Loucy (cell line): Measurements from ENCODE around the gene LINGO1.

Experiments
- H2AFZ ChIP-seq: fragments of 200-600 bp; sonication (generic); 2 replicates; pipeline ENCODE4 v1.6.0; 2016; ENCODE audit warnings: antibody characterized with exemption, mild to moderate bottlenecking, low read length, moderate library complexity
- H3F3A ChIP-seq: fragments of 200-600 bp; 2 replicates; pipeline ENCODE4 v1.6.0; 2016; ENCODE audit warnings: antibody characterized with exemption, low read depth, mild to moderate bottlenecking
- H3K27me3 ChIP-seq: fragments of 200-600 bp; sonication (generic); 2 replicates; pipeline ENCODE4 v1.6.1; 2014; ENCODE audit warnings: low read length, mild to moderate bottlenecking; ENCODE audit not compliant: insufficient read depth, poor library complexity, severe bottlenecking
- H3K36me3 ChIP-seq: fragments of 200-600 bp; sonication (generic); 2 replicates; pipeline ENCODE4 v1.6.1; 2016; ENCODE audit warnings: low read length; ENCODE audit not compliant: insufficient read depth
- H3K4me1 ChIP-seq: fragments of 200-600 bp; sonication (generic); 2 replicates; pipeline ENCODE4 v1.5.1; 2014; ENCODE audit warnings: low read length, mild to moderate bottlenecking; ENCODE audit not compliant: insufficient read depth, poor library complexity, severe bottlenecking
- H3K4me2 ChIP-seq: fragments of 200-600 bp; sonication (generic); 2 replicates; pipeline ENCODE4 v1.6.0; 2014; ENCODE audit warnings: antibody characterized with exemption, low read length, low read depth, mild to moderate bottlenecking; ENCODE audit not compliant: poor library complexity, severe bottlenecking
- H3K4me3 ChIP-seq: fragments of 200-600 bp; sonication (generic); 2 replicates; pipeline ENCODE4 v1.5.1; 2014; ENCODE audit warnings: low read length, mild to moderate bottlenecking, mixed read lengths; ENCODE audit not compliant: poor library complexity, severe bottlenecking
- H3K79me2 ChIP-seq: fragments of 200-600 bp; sonication (generic); 2 replicates; pipeline ENCODE4 v1.6.1; 2014; ENCODE audit warnings: low read length; ENCODE audit not compliant: insufficient read depth
- H3K9ac ChIP-seq: fragments of 200-600 bp; sonication (generic); 2 replicates; pipeline ENCODE4 v1.6.0; 2014; ENCODE audit warnings: mild to moderate bottlenecking, low read depth, low read length, moderate library complexity; ENCODE audit not compliant: poor library complexity, severe bottlenecking
- H3K9me2 ChIP-seq: fragments of 200-600 bp; sonication (generic); replicated peaks from 2 replicates; pipeline ENCODE4 v1.6.1; 2016; ENCODE audit warnings: low read depth, low read length, mixed read lengths
- H3K9me3 ChIP-seq: fragments of 200-600 bp; sonication (generic); 2 replicates; pipeline ENCODE4 v1.6.1; 2014; ENCODE audit warnings: mild to moderate bottlenecking, antibody characterized with exemption, low read length, low read depth; ENCODE audit not compliant: insufficient read depth
- H4K20me1 ChIP-seq: fragments of 200-600 bp; sonication (generic); 2 replicates; pipeline ENCODE4 v1.6.0; 2014; ENCODE audit warnings: antibody characterized with exemption, low read length, mild to moderate bottlenecking; ENCODE audit not compliant: insufficient read depth, poor library complexity, severe bottlenecking
- CTCF ChIP-seq: fragments of 200-600 bp; sonication (generic); conservative IDR thresholded peaks from 2 replicates; pipeline ENCODE4 v1.5.1; 2014; ENCODE audit warnings: mild to moderate bottlenecking, antibody characterized with exemption, low read length
- EZH2phosphoT487 ChIP-seq: fragments of 200-600 bp; IDR thresholded peaks from 2 replicates; pipeline ENCODE4 v1.6.1; 2018; ENCODE audit warnings: antibody characterized with exemption, mild to moderate bottlenecking, moderate library complexity, borderline replicate concordance

Gene LINGO1

GRCh38 chr15:77608774-77609173 is 23.9 kb downstream of the LINGO1 start:
- Histone ChIP-seq H3K27me3 (no peaks in the 10 kb centered on the region), H3K9ac (no peak overlapping the region), H3K79me2 (no peaks in the 10 kb centered on the region), H2AFZ (no peak overlapping the region), H3K4me1 (no peaks in the 10 kb centered on the region), H3K9me2 (no peaks in the 10 kb centered on the region), H3F3A (no peaks in the 10 kb centered on the region), H3K36me3 (no peaks in the 10 kb centered on the region), H3K4me2 (no peak overlapping the region), H4K20me1 (no peaks in the 10 kb centered on the region), H3K4me3 (no peak overlapping the region), H3K9me3 (no peaks in the 10 kb centered on the region)
- TF ChIP-seq EZH2phosphoT487 (no peak), CTCF (no peak)

GRCh38 chr15:77607894-77608261 is 24.8 kb downstream of the LINGO1 start:
- no peaks in the 10 kb centered on the region for H3K36me3 ChIP-seq
- no peaks in the 10 kb centered on the region for H3K4me1 ChIP-seq
- no peak overlapping the region for H3K9ac ChIP-seq

GRCh38 chr15:77607111-77607893 is 25.4 kb downstream of the LINGO1 start:
- Histone ChIP-seq H3K27me3 (no peaks in the 10 kb centered on the region), H2AFZ (no peak overlapping the region), H3K9me2 (no peaks in the 10 kb centered on the region), H3K79me2 (no peaks in the 10 kb centered on the region), H3K9ac (no peak overlapping the region), H3K9me3 (no peaks in the 10 kb centered on the region), H4K20me1 (no peaks in the 10 kb centered on the region), H3K36me3 (no peaks in the 10 kb centered on the region), H3K4me3 (no peak overlapping the region), H3K4me2 (no peak overlapping the region), H3K4me1 (no peaks in the 10 kb centered on the region), H3F3A (no peaks in the 10 kb centered on the region)
- TF ChIP-seq CTCF, result no peak
- no peak for TF ChIP-seq EZH2phosphoT487

More at GRCh38 chr15:77607894-77608261, 24.8 kb downstream of the LINGO1 start:
- no peak overlapping the region for H2AFZ ChIP-seq
- no peak overlapping the region for H3K4me2 ChIP-seq
- H3K9me3 ChIP-seq, result no peaks in the 10 kb centered on the region
- H3K9me2 ChIP-seq, result no peaks in the 10 kb centered on the region
- TF ChIP-seq CTCF (no peak), EZH2phosphoT487 (no peak)
- no peaks in the 10 kb centered on the region for H3K79me2 ChIP-seq
- H3K27me3 ChIP-seq, result no peaks in the 10 kb centered on the region
- H4K20me1 ChIP-seq, result no peaks in the 10 kb centered on the region
- no peak overlapping the region for H3K4me3 ChIP-seq
- H3F3A ChIP-seq, result no peaks in the 10 kb centered on the region
